C1 segment of cervical spinal cord (tissue), 14 donors: ENCODE data around the gene GPX8.

Experiments used
- DNase-seq, 14 donors: peaks; one replicate each; lab custom pipeline; 2025; lab: John Stamatoyannopoulos, UW

The GPX8 gene

GRCh38 chr5:55172051-55172899, 12.3 kb downstream of the GPX8 start:
- peak in 6 of 14 donors; percentile 3 to 74 (median 12) for DNase-seq

- peak in 6 of 14 donors; percentile 2 to 73 (median 23) for DNase-seq
These were observed 13.1 kb downstream of the GPX8 start, which contains the start of gene CDC20B for GRCh38 chr5:55172937-55173686. CDC20B (minus strand) TSS chr5:55173177; CDS start chr5:55173000, 177 bp downstream.

- peak in 1 of 14 donors; percentile 69 for DNase-seq
These were observed 13.8 kb downstream of the GPX8 start for GRCh38 chr5:55173687-55174230.

- DNase-seq, result no peak
These were observed 15.8 kb downstream of the GPX8 start for GRCh38 chr5:55175781-55176175.

- DNase-seq, result peak in 1 of 14 donors; percentile 7
These were observed 16.3 kb downstream of the GPX8 start for GRCh38 chr5:55176176-55176818.

- no peak for DNase-seq
These were observed 17.1 kb downstream of the GPX8 start for GRCh38 chr5:55177078-55177477.

GRCh38 chr5:55180016-55180415, 20.0 kb downstream of the GPX8 start:
- no peak for DNase-seq

- no peak for DNase-seq
These were observed 27.4 kb downstream of the GPX8 start for GRCh38 chr5:55187370-55187769.

GRCh38 chr5:55188656-55189540, 28.9 kb downstream of the GPX8 start:
- no peak for DNase-seq

GRCh38 chr5:55191165-55191564, 31.2 kb downstream of the GPX8 start:
- DNase-seq, result no peak

- no peak for DNase-seq
These were observed 45.0 kb downstream of the GPX8 start for GRCh38 chr5:55205001-55205400.

GRCh38 chr5:55211184-55211874, 51.4 kb downstream of the GPX8 start:
- DNase-seq, result no peak
